Ovary (tissue), 9 donors: ENCODE measurements around the gene ABL2. TPM values are rescaled to one million over a fixed set of nuclear protein-coding genes. Genes with fewer than 3 reads are reported as not detected.

ENCODE experiments used
- DNase-seq, 5 donors: peaks; one replicate each; pipeline ENCODE4 v3.0.0-alpha.2; 2019 to 2020
- H3K27ac ChIP-seq, 2 donors: fragments of 200-600 bp; one replicate each; pipeline versions ENCODE4 v1.5.1 to v1.8.0; 2019 to 2022
- H3K27me3 ChIP-seq: fragments of 200-600 bp; one replicate; pipeline ENCODE4 v1.8.0; 2022
- H3K36me3 ChIP-seq: fragments of 200-600 bp; sonication (generic); one replicate; pipeline ENCODE4 v1.5.1; 2019
- H3K4me1 ChIP-seq: one replicate; pipeline ENCODE4 v1.8.1; 2013; ENCODE audit warnings: mild to moderate bottlenecking, moderate library complexity; ENCODE audit not compliant: insufficient read depth
- H3K4me3 ChIP-seq: fragments of 200-600 bp; sonication (generic); one replicate; pipeline ENCODE4 v1.5.1; 2017
- H3K9me3 ChIP-seq, 2 donors: fragments of 200-600 bp in 1 of 2; sonication (generic) in 1 of 2; one replicate each; pipeline versions ENCODE4 v1.5.1 to v1.8.1; 2013 to 2019; ENCODE audit warnings: mild to moderate bottlenecking in 1 of 2, moderate library complexity in 1 of 2
- CTCF ChIP-seq, 3 donors: fragments of 450-650 bp in 2 of 3; fragments of 200-600 bp in 1 of 3; IDR thresholded peaks; one replicate each; pipeline versions ENCODE4 v1.5.1 to v1.8.0; 2016 to 2022; ENCODE audit warnings: antibody characterized with exemption in 3 of 3, mild to moderate bottlenecking in 1 of 3
- EP300 ChIP-seq: sonication (generic); formaldehyde crosslinking; IDR thresholded peaks from one replicate; pipeline ENCODE4 v1.6.1; 2017; ENCODE audit warnings: antibody characterized with exemption
- POLR2A ChIP-seq: fragments of 450-650 bp; IDR thresholded peaks from one replicate; pipeline ENCODE4 v1.6.1; 2017; ENCODE audit warnings: antibody characterized with exemption, mild to moderate bottlenecking, moderate library complexity
- WGBS, 3 donors: extraction: QIAGEN DNeasy Blood & Tissue Kit in 1 of 3; methylation state at CpG; one replicate each; pipeline versions ENCODE4 v1.1.5 to v1.1.7; 2013 to 2017; 5-methylcytosine and 5-hydroxymethylcytosine counted together
- intact Hi-C, 4 donors: fragments of 100-400 bp; cut with DNase I; formaldehyde crosslinking; loops; one replicate each; pipeline versions ENCODE4 v1.11.0 to v1.15.1; 2022 to 2023
- polyA plus RNA-seq, 2 donors: library from polyadenylated mRNA; stranded (reverse); fragments of 200-250 nt in 1 of 2; fragments of 350-450 nt in 1 of 2; fragmentation: Illumina TruSeq in 1 of 2; extraction: RNeasy Lipid Tissue Mini Kit (QIAGEN cat#74804) in 1 of 2; gene quantifications; one replicate each; pipeline ENCODE4 v1.2.3, GENCODE V29; 2013 to 2014
- total RNA-seq, 7 donors: library from RNA; depleted of rRNA in 2 of 7; stranded (reverse); fragments of >200 nt in 2 of 7; fragmentation: NEBNext Ultra II Directional in 3 of 7; extraction: Animal tissue kit (Norgen Biotek cat#: 25700) in 3 of 7; gene quantifications; one replicate each; pipeline versions ENCODE4 v1.1.0 to v1.2.4, GENCODE V29; 2016 to 2023
- donor health status: DM: no; HTN: no; CAD: no; lungs with moderate emphysema.
- donor health status: DM: no; HTN: no; CAD: no.
- donor health status: Bipolar disorder and iron deficiency.
- donor health status: DM: yes; HTN: yes; CAD: no.
- donor health status: DM: no; HTN: no; CAD: no.
- donor health status: DM: yes; HTN: yes; CAD: no.

The ABL2 gene
- total and polyA plus RNA-seq, 9 donors = 4.1 to 22.7 (median 14.6) TPM

- no peak for TF ChIP-seq POLR2A
- TF ChIP-seq EP300 = no peak
- no peak for TF ChIP-seq CTCF (IDR thresholded peaks at IDR 0.05)
- Histone ChIP-seq H3K27ac (no peak overlapping the region), H3K9me3 (no peaks in the 10 kb centered on the region), H3K4me1 (no peaks in the 10 kb centered on the region), H3K27me3 (no peaks in the 10 kb centered on the region), H3K36me3 (no peaks in the 10 kb centered on the region), H3K4me3 (no peak overlapping the region)
- intact Hi-C loops = loop anchor here in 1 of 4 donors (10.0 kb wide), 1 partner anchor 79 kb away; no protein-coding TSS in a partner anchor
- WGBS, 3 donors = 64 to 66% (median 66%) methylated on average over 2 of the region's 2 CpGs
- DNase-seq = no peak
Observed at GRCh38 chr1:179194068-179194537, 35.4 kb downstream of the ABL2 start.

- Histone ChIP-seq H3K9me3 (no peaks in the 10 kb centered on the region), H3K27ac (no peak overlapping the region), H3K36me3 (no peaks in the 10 kb centered on the region), H3K27me3 (no peaks in the 10 kb centered on the region), H3K4me1 (no peaks in the 10 kb centered on the region), H3K4me3 (no peak overlapping the region)
- no peak for TF ChIP-seq POLR2A
- TF ChIP-seq EP300 = no peak
- TF ChIP-seq CTCF (IDR thresholded peaks at IDR 0.05) = no peak
- WGBS, 3 donors = 82 to 88% (median 87%) methylated on average over 4 of the region's 4 CpGs
- intact Hi-C loops = loop anchor here in 1 of 4 donors (10.0 kb wide), 1 partner anchor 76 kb away; no protein-coding TSS in a partner anchor
- DNase-seq = no peak
Observed at GRCh38 chr1:179190861-179191260, 38.6 kb downstream of the ABL2 start.

- Histone ChIP-seq H3K9me3 (no peaks in the 10 kb centered on the region), H3K27me3 (no peaks in the 10 kb centered on the region), H3K4me1 (no peaks in the 10 kb centered on the region), H3K36me3 (no peaks in the 10 kb centered on the region), H3K27ac (no peak overlapping the region), H3K4me3 (no peak overlapping the region)
- intact Hi-C loops = loop anchor here in 1 of 4 donors (10.0 kb wide), 1 partner anchor 53 kb away; no protein-coding TSS in a partner anchor
- no peak for DNase-seq
- WGBS, 3 donors = 93 to 96% (median 94%) methylated on average over 8 of the region's 8 CpGs
- no peak for TF ChIP-seq EP300
- no peak for TF ChIP-seq CTCF (IDR thresholded peaks at IDR 0.05)
- no peak for TF ChIP-seq POLR2A
Observed at GRCh38 chr1:179187735-179188471, 41.6 kb downstream of the ABL2 start.

GRCh38 chr1:179187043-179187442, 42.4 kb downstream of the ABL2 start:
- TF ChIP-seq POLR2A (no peak), EP300 (no peak), CTCF (IDR thresholded peaks at IDR 0.05) (no peak)
- no peak overlapping the region for H3K4me3 ChIP-seq
- intact Hi-C loops = loop anchor here in 1 of 4 donors (10.0 kb wide), 1 partner anchor 52 kb away; no protein-coding TSS in a partner anchor
- no peaks in the 10 kb centered on the region for H3K27me3 ChIP-seq
- H3K4me1 ChIP-seq = no peaks in the 10 kb centered on the region
- H3K27ac ChIP-seq = no peak overlapping the region
- no peaks in the 10 kb centered on the region for H3K9me3 ChIP-seq
- no peak for DNase-seq
- H3K36me3 ChIP-seq = no peaks in the 10 kb centered on the region
